GM10266 (cell line): ENCODE measurements around the gene TSEN15.

Experiments used
- DNase-seq: peaks from one replicate; pipeline ENCODE4 v3.0.0; 2012; ENCODE audit errors: extremely low spot score
- TF ChIP-seq, protein P1 (sequence below): IDR thresholded peaks from 2 replicates; pipeline ENCODE4 v1.5.1; 2012; ENCODE audit warnings: mild to moderate bottlenecking, low read depth; ENCODE audit not compliant: control insufficient read depth, insufficient read depth; ENCODE audit errors: missing control alignments

Gene TSEN15

DNA sequence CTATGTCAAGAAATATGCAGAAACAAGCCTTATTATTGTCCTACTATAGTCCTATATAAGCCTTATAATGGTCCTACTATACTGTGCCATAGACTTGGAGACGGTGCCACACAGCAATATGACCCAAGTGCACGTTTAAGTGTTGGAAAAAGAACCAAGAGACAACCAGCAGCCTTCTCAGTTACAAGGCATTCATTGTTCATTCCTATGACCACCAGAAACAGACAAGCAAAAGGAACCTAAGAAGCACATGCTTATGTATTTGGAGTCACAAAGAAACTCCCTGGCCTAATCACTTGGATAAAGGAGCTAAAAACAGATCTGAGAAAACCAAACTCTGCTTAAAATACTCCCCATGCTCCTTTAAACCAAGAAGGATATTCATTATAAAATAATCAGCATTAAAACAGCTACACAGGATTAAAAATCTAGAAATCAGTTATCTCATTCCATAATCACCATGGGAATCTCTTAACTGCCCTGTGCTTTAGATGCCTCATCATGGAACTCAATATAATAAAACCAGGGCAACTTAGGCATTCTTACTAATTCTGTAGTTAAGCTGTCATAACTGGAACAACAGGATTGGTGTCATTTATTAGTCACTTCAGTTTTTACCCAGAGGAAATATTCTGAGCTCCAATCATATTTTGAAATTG lies 21.0 kb upstream of the TSEN15 start:
- TF ChIP-seq, protein P1, sequence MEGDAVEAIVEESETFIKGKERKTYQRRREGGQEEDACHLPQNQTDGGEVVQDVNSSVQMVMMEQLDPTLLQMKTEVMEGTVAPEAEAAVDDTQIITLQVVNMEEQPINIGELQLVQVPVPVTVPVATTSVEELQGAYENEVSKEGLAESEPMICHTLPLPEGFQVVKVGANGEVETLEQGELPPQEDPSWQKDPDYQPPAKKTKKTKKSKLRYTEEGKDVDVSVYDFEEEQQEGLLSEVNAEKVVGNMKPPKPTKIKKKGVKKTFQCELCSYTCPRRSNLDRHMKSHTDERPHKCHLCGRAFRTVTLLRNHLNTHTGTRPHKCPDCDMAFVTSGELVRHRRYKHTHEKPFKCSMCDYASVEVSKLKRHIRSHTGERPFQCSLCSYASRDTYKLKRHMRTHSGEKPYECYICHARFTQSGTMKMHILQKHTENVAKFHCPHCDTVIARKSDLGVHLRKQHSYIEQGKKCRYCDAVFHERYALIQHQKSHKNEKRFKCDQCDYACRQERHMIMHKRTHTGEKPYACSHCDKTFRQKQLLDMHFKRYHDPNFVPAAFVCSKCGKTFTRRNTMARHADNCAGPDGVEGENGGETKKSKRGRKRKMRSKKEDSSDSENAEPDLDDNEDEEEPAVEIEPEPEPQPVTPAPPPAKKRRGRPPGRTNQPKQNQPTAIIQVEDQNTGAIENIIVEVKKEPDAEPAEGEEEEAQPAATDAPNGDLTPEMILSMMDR: no peak
- DNase-seq: no peak

DNA sequence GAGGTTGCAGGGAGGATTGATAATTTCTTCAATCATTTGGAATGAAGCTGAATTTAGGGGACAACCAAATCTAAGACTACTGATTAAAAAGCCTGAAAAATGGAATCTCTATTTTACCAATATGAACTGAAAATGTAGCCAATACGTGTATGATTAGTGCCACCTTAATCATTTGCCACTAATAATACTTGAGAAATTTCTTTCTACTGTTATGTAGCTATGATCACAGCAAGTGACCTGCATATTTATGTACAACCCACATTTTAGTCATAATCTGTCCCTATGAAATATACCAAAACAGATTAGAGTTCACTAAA lies 20.5 kb upstream of the TSEN15 start:
- TF ChIP-seq, protein P1: no peak
- no peak for DNase-seq

GRCh38 chr1:184031409-184032107 lies 20.0 kb upstream of the TSEN15 start:
- DNase-seq: no peak
- TF ChIP-seq, protein P1: no peak

- no peak for DNase-seq
- TF ChIP-seq, protein P1: no peak
These were observed 19.1 kb upstream of the TSEN15 start for GRCh38 chr1:184032306-184032929.

- TF ChIP-seq, protein P1: no peak
- DNase-seq: no peak
These were observed 18.6 kb upstream of the TSEN15 start for GRCh38 chr1:184032930-184033418.

DNA sequence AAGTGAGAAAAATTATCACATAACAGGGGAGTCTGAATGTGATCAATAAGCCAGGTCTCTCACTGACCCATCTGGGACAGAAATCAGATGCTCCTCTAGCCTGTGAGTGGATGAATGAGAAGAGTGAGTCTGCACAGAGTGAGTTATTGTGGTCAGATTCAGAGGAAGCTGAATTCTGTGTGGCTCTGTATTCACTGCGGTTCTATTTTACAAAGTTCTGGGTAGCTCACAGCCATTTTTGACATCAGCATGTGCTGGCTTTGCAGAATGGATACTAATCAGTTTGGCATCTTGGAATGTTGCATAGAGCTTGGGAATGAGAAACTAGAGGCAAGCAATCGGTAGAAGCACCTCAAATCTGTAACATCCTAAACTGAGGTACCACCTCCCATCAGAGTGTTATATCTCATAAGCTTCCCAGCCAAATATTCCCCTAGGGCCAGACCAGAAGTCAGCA lies 17.8 kb upstream of the TSEN15 start:
- DNase-seq: no peak

More for the DNA sequence above, 17.8 kb upstream of the TSEN15 start:
- TF ChIP-seq, protein P1: no peak
